ENCODE measurements around the gene TPSAB1. TPM values are rescaled to one million over a fixed set of nuclear protein-coding genes. Genes with fewer than 3 reads are reported as not detected.

TPSAB1 gene
- total and polyA plus RNA-seq, 4 donors, result 0.23 to 10.8 (median 1.2) TPM

DNA sequence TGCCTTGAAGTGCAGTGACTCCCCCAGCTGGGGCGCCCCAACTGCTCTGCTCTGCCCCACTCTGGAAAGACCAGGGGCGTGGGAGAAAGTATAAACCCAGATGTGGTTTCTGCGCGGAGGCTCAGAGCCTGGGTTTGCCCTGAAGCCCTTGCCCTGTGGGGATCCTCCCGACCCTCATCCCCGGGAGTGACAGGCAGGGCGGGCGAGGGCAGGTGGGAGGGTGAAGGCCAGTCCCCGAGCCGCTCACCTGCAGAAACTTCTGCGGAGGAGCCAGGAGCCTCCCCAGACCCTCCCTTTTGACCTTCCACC, 19.2 kb downstream of the TPSAB1 start (continued):
- TF ChIP-seq, protein P1, sequence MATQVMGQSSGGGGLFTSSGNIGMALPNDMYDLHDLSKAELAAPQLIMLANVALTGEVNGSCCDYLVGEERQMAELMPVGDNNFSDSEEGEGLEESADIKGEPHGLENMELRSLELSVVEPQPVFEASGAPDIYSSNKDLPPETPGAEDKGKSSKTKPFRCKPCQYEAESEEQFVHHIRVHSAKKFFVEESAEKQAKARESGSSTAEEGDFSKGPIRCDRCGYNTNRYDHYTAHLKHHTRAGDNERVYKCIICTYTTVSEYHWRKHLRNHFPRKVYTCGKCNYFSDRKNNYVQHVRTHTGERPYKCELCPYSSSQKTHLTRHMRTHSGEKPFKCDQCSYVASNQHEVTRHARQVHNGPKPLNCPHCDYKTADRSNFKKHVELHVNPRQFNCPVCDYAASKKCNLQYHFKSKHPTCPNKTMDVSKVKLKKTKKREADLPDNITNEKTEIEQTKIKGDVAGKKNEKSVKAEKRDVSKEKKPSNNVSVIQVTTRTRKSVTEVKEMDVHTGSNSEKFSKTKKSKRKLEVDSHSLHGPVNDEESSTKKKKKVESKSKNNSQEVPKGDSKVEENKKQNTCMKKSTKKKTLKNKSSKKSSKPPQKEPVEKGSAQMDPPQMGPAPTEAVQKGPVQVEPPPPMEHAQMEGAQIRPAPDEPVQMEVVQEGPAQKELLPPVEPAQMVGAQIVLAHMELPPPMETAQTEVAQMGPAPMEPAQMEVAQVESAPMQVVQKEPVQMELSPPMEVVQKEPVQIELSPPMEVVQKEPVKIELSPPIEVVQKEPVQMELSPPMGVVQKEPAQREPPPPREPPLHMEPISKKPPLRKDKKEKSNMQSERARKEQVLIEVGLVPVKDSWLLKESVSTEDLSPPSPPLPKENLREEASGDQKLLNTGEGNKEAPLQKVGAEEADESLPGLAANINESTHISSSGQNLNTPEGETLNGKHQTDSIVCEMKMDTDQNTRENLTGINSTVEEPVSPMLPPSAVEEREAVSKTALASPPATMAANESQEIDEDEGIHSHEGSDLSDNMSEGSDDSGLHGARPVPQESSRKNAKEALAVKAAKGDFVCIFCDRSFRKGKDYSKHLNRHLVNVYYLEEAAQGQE (IDR thresholded peaks at IDR 0.05), result no peak
- TF ChIP-seq JUND (IDR thresholded peaks at IDR 0.05) (no peak), EGR1 (IDR thresholded peaks at IDR 0.05; ENCODE audit: low read depth in 2 of 2) (no peak)

DNA sequence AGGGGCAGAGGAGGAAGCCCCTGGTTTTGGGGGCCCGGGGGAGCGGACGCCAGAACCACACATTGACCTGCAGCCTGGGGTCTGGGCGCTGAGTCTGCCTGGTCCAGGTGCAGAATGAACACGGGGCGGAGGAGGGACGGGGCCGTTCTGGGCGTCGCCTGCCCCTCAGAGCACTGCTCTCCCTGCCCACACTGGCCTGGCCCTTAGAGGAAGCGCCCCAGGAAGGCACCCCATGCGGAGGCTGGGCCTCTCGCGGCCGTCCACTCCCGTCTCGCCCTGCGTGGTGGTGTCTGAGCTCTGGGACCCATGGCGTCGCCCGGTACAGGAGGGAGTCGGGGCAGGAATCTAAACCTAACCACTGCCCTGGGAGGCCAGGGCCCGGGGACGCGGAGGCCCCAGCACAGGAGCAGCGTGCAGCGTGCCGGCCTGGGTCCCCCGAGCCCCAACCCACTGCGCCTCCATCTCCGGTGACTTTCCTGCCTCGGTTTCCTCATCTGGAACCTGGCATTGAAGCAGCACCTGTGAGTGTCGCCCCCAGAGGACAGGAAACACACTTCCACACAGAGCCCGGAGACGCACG, 19.7 kb downstream of the TPSAB1 start:
- no peak for DNase-seq (ENCODE audit: low spot score)
- Histone ChIP-seq H3K4me1 (ENCODE audit: control insufficient read depth in 4 of 4, insufficient read depth in 4 of 4, low read length in 3 of 4) (no peaks in the 10 kb centered on the region), H3K9ac (ENCODE audit: low read depth in 1 of 2, low read length in 2 of 2) (no peak overlapping the region), H3K27me3 (ENCODE audit: control insufficient read depth in 4 of 4, insufficient read depth in 4 of 4, low read length in 3 of 4) (peaks cover 0 to 9% (median 1%) of the 10 kb centered on the region in 4 donors), H3K9me3 (ENCODE audit: control insufficient read depth in 4 of 4, low read length in 3 of 4) (no peaks in the 10 kb centered on the region), H3K27ac (ENCODE audit: low read depth in 1 of 2, low read length in 2 of 2) (no peak overlapping the region), H3K4me3 (ENCODE audit: low read depth in 1 of 3, low read length in 3 of 3) (no peak overlapping the region), H3K36me3 (ENCODE audit: control insufficient read depth in 4 of 4, insufficient read depth in 3 of 4, low read depth in 1 of 4, low read length in 3 of 4) (no peaks in the 10 kb centered on the region)
- TF ChIP-seq FOXA2 (IDR thresholded peaks at IDR 0.05), result no peak
- TF ChIP-seq, protein P2, sequence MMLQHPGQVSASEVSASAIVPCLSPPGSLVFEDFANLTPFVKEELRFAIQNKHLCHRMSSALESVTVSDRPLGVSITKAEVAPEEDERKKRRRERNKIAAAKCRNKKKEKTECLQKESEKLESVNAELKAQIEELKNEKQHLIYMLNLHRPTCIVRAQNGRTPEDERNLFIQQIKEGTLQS (IDR thresholded peaks at IDR 0.05), result no peak
- TF ChIP-seq HNF4A (conservative IDR thresholded peaks at IDR 0.05), result no peak
- no peak for TF ChIP-seq GABPA (IDR thresholded peaks at IDR 0.05 in 1 of 2, conservative IDR thresholded peaks at IDR 0.05 in 1 of 2)
- TF ChIP-seq, protein P3, sequence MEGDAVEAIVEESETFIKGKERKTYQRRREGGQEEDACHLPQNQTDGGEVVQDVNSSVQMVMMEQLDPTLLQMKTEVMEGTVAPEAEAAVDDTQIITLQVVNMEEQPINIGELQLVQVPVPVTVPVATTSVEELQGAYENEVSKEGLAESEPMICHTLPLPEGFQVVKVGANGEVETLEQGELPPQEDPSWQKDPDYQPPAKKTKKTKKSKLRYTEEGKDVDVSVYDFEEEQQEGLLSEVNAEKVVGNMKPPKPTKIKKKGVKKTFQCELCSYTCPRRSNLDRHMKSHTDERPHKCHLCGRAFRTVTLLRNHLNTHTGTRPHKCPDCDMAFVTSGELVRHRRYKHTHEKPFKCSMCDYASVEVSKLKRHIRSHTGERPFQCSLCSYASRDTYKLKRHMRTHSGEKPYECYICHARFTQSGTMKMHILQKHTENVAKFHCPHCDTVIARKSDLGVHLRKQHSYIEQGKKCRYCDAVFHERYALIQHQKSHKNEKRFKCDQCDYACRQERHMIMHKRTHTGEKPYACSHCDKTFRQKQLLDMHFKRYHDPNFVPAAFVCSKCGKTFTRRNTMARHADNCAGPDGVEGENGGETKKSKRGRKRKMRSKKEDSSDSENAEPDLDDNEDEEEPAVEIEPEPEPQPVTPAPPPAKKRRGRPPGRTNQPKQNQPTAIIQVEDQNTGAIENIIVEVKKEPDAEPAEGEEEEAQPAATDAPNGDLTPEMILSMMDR (IDR thresholded peaks at IDR 0.05; ENCODE audit: low read depth, low read length, missing input control), result no peak
- no peak for TF ChIP-seq EGR1 (IDR thresholded peaks at IDR 0.05; ENCODE audit: low read depth in 2 of 2)
- TF ChIP-seq, protein P1 (IDR thresholded peaks at IDR 0.05), result no peak
- TF ChIP-seq TAF1 (conservative IDR thresholded peaks at IDR 0.05), result no peak
- TF ChIP-seq SP1 (IDR thresholded peaks at IDR 0.05), result no peak
- no peak for TF ChIP-seq YY1 (IDR thresholded peaks at IDR 0.05)
- no peak for TF ChIP-seq RAD21 (IDR thresholded peaks at IDR 0.05)
- 70% methylated on average over 36 of the region's 36 CpGs for WGBS
